ENCODE results near the gene SH3GL1. TPM values are rescaled to one million over a fixed set of nuclear protein-coding genes. Genes with fewer than 3 reads are reported as not detected.

The SH3GL1 gene
- total RNA-seq, 4 donors from 2014 or later = 109 to 117 (median 112) TPM

GRCh38 chr19:4405977-4406376 is 5.6 kb upstream of the SH3GL1 start:
- no peak for TF ChIP-seq CTCF (IDR thresholded peaks at IDR 0.05)
- no peak for TF ChIP-seq POLR2A (IDR thresholded peaks at IDR 0.05)
- 72 to 79% methylated on average over 8 of the region's 8 CpGs for WGBS, 2 donors
- DNase-seq (ENCODE audit: low spot score in 2 of 2) = no peak
- no peak overlapping the region for H3K4me3 ChIP-seq (ENCODE audit: low read depth, poor library complexity, severe bottlenecking)
- intact Hi-C loops (cut with DNase I; ENCODE audit: low total_unique reads) = no loop called here

- TF ChIP-seq POLR2A (IDR thresholded peaks at IDR 0.05) (no peak), CTCF (IDR thresholded peaks at IDR 0.05) (no peak)
- peak overlapping the region; percentile 59 for H3K4me3 ChIP-seq (ENCODE audit: low read depth, poor library complexity, severe bottlenecking)
- peak in 1 of 2 donors; percentile 24 for DNase-seq (ENCODE audit: low spot score in 2 of 2)
- intact Hi-C loops (cut with DNase I; ENCODE audit: low total_unique reads) = no loop called here
- WGBS, 2 donors = 11% methylated on average over 31 to 32 of the region's 32 CpGs
These were observed 2.8 kb upstream of the SH3GL1 start for GRCh38 chr19:4403005-4403761.

- peak within 1 kb of the TSS; percentile 59 for H3K4me3 ChIP-seq (ENCODE audit: low read depth, poor library complexity, severe bottlenecking)
- WGBS, 2 donors = 0 to 1% methylated on average over 30 to 81 of the region's 84 CpGs
- intact Hi-C loops (cut with DNase I; ENCODE audit: low total_unique reads) = no loop called here
- TF ChIP-seq CTCF (IDR thresholded peaks at IDR 0.05) (no peak), POLR2A (IDR thresholded peaks at IDR 0.05) (no peak)
- peak; percentile 100 for DNase-seq (ENCODE audit: low spot score in 2 of 2)
These were observed 2.0 kb upstream of the SH3GL1 start, which contains the start of gene CHAF1A for GRCh38 chr19:4402171-4403004. Gene CHAF1A (plus strand): TSS chr19:4402640. CDS start chr19:4402763, 123 bp downstream.

- no peak overlapping the region for H3K4me3 ChIP-seq (ENCODE audit: low read depth, poor library complexity, severe bottlenecking)
- intact Hi-C loops (cut with DNase I; ENCODE audit: low total_unique reads) = no loop called here
- whole genome bisulfite sequencing, 2 donors = 1% methylated on average over 8 of the region's 8 CpGs
- DNase-seq (ENCODE audit: low spot score in 2 of 2) = no peak
- no peak for TF ChIP-seq CTCF (IDR thresholded peaks at IDR 0.05)
- no peak for TF ChIP-seq POLR2A (IDR thresholded peaks at IDR 0.05)
These were observed 1.4 kb upstream of the SH3GL1 start for GRCh38 chr19:4401769-4402170.

GRCh38 chr19:4399812-4400134 is 574 bp downstream of the SH3GL1 start:
- DNase-seq (ENCODE audit: low spot score in 2 of 2) = peak in 1 of 2 donors; percentile 22
- TF ChIP-seq POLR2A (IDR thresholded peaks at IDR 0.05) (no peak), CTCF (IDR thresholded peaks at IDR 0.05) (no peak)
- 0 to 1% methylated on average over 12 of the region's 12 CpGs for whole genome bisulfite sequencing, 2 donors
- H3K4me3 ChIP-seq (ENCODE audit: low read depth, poor library complexity, severe bottlenecking) = peak overlapping the region; percentile 95
- intact Hi-C loops (cut with DNase I; ENCODE audit: low total_unique reads) = no loop called here
